HUES64 (cell line): ENCODE results near the gene GC.
"Not testable (repeated sequence)": the region's sequence is repeated elsewhere in the genome, so short reads cannot be mapped to it uniquely, and the experiment has no call there.

Source experiments
- H3K27ac ChIP-seq: 2 replicates; pipeline ENCODE4 v1.7.0; 2013; ENCODE audit warnings: low read depth, low read length, inconsistent platforms
- H3K27me3 ChIP-seq: 2 replicates; pipeline ENCODE4 v1.6.1; 2013; ENCODE audit warnings: mild to moderate bottlenecking, low read length; ENCODE audit not compliant: insufficient read depth
- H3K36me3 ChIP-seq: 2 replicates; pipeline ENCODE4 v1.6.1; 2013; ENCODE audit warnings: mild to moderate bottlenecking, low read length; ENCODE audit not compliant: insufficient read depth
- H3K4me1 ChIP-seq: 2 replicates; pipeline ENCODE4 v1.6.1; 2013; ENCODE audit warnings: mild to moderate bottlenecking, low read length, moderate library complexity; ENCODE audit not compliant: insufficient read depth
- H3K4me3 ChIP-seq: 2 replicates; pipeline ENCODE4 v1.5.1; 2013; ENCODE audit warnings: mild to moderate bottlenecking, low read length, moderate library complexity
- H3K9ac ChIP-seq: 2 replicates; pipeline ENCODE4 v1.6.1; 2013; ENCODE audit warnings: mild to moderate bottlenecking, low read depth, low read length
- H3K9me3 ChIP-seq: 2 replicates; pipeline ENCODE4 v1.6.1; 2013; ENCODE audit warnings: low read depth, low read length; ENCODE audit not compliant: insufficient read depth
- WGBS: fragments of 150-250, 120-280 bp; methylation state at CpG from one replicate; pipeline ENCODE4 v1.1.7; 2013; ENCODE audit warnings: missing lambda C conversion rate; 5-methylcytosine and 5-hydroxymethylcytosine counted together

The GC gene

GRCh38 chr4:71765821-71766383 lies 18.0 kb downstream of the GC start:
- Histone ChIP-seq H3K36me3 (no peaks in the 10 kb centered on the region), H3K27ac (peak overlapping the region; percentile 87; the same call in 1 of the 2 replicates), H3K4me1 (peaks cover 29% of the 10 kb centered on the region), H3K27me3 (no peaks in the 10 kb centered on the region), H3K4me3 (no peak overlapping the region), H3K9me3 (peaks cover 5% of the 10 kb centered on the region; the same call in 1 of the 2 replicates), H3K9ac (peak overlapping the region; percentile 31; the same call in 1 of the 2 replicates)
- 28% methylated on average over 2 of the region's 2 CpGs for WGBS

GRCh38 chr4:71765350-71765749 lies 18.5 kb downstream of the GC start:
- Histone ChIP-seq H3K9me3 (peaks cover 5% of the 10 kb centered on the region; the same call in 1 of the 2 replicates), H3K9ac (no peak overlapping the region), H3K4me3 (no peak overlapping the region), H3K27me3 (no peaks in the 10 kb centered on the region), H3K36me3 (no peaks in the 10 kb centered on the region), H3K4me1 (peaks cover 29% of the 10 kb centered on the region), H3K27ac (peak overlapping the region; percentile 87; the same call in 1 of the 2 replicates)
- WGBS: 64% methylated on average over 4 of the region's 4 CpGs

GRCh38 chr4:71752383-71753042 lies 31.4 kb downstream of the GC start:
- Histone ChIP-seq H3K27me3 (no peaks in the 10 kb centered on the region), H3K9ac (peak overlapping the region; percentile 66), H3K9me3 (no peaks in the 10 kb centered on the region), H3K27ac (peak overlapping the region; percentile 86), H3K4me1 (peaks cover 34% of the 10 kb centered on the region), H3K4me3 (0 out of 2 replicates have a peak overlapping the region, but pooled peaks have one; percentile 22), H3K36me3 (no peaks in the 10 kb centered on the region)
- 67% methylated on average over 4 of the region's 5 CpGs for WGBS

- no peaks in the 10 kb centered on the region for H3K36me3 ChIP-seq
- WGBS: 98% methylated on average over 3 of the region's 4 CpGs
- H3K27ac ChIP-seq: no peak overlapping the region
- H3K4me1 ChIP-seq: peaks cover 34% of the 10 kb centered on the region
- no peaks in the 10 kb centered on the region for H3K27me3 ChIP-seq
- H3K9me3 ChIP-seq: no peaks in the 10 kb centered on the region
- no peak overlapping the region for H3K9ac ChIP-seq
- H3K4me3 ChIP-seq: no peak overlapping the region
These were observed 34.8 kb downstream of the GC start for GRCh38 chr4:71749008-71749594.

GRCh38 chr4:71746379-71746778 lies 37.5 kb downstream of the GC start:
- Histone ChIP-seq H3K36me3 (no peaks in the 10 kb centered on the region), H3K9ac (no peak overlapping the region), H3K4me3 (no peak overlapping the region), H3K27ac (no peak overlapping the region), H3K4me1 (peaks cover 16% of the 10 kb centered on the region), H3K9me3 (no peaks in the 10 kb centered on the region), H3K27me3 (no peaks in the 10 kb centered on the region)
- WGBS: 90% methylated on average over 3 of the region's 3 CpGs

GRCh38 chr4:71738782-71739181 lies 45.1 kb downstream of the GC start:
- not testable (repeated sequence) for H3K9ac ChIP-seq, H3K27me3 ChIP-seq, H3K4me1 ChIP-seq, H3K36me3 ChIP-seq, H3K9me3 ChIP-seq, H3K27ac ChIP-seq, H3K4me3 ChIP-seq
- WGBS: 95% methylated on average over 2 of the region's 2 CpGs

GRCh38 chr4:71732706-71733105 lies 51.2 kb downstream of the GC start:
- Histone ChIP-seq H3K4me1 (no peaks in the 10 kb centered on the region), H3K4me3 (no peak overlapping the region), H3K27ac (no peak overlapping the region), H3K36me3 (no peaks in the 10 kb centered on the region), H3K9ac (no peak overlapping the region), H3K27me3 (no peaks in the 10 kb centered on the region), H3K9me3 (peaks cover 8% of the 10 kb centered on the region; the same call in 1 of the 2 replicates)
- 89% methylated on average over 2 of the region's 2 CpGs for WGBS

GRCh38 chr4:71732066-71732465 lies 51.8 kb downstream of the GC start:
- H3K9ac ChIP-seq: no peak overlapping the region
- H3K4me3 ChIP-seq: no peak overlapping the region
- WGBS: 96% methylated on average over 1 of the region's 1 CpG
- H3K27ac ChIP-seq: no peak overlapping the region
- no peaks in the 10 kb centered on the region for H3K4me1 ChIP-seq
- H3K36me3 ChIP-seq: no peaks in the 10 kb centered on the region
- H3K9me3 ChIP-seq: peaks cover 2% of the 10 kb centered on the region; the same call in 1 of the 2 replicates
- no peaks in the 10 kb centered on the region for H3K27me3 ChIP-seq

GRCh38 chr4:71729856-71730255 lies 54.0 kb downstream of the GC start:
- Histone ChIP-seq H3K27ac (no peak overlapping the region), H3K4me3 (no peak overlapping the region), H3K36me3 (no peaks in the 10 kb centered on the region), H3K9ac (no peak overlapping the region), H3K9me3 (no peaks in the 10 kb centered on the region), H3K4me1 (no peaks in the 10 kb centered on the region), H3K27me3 (no peaks in the 10 kb centered on the region)
- WGBS: no CpG with 5 or more reads among the region's 2 CpGs

- H3K9ac ChIP-seq: no peak overlapping the region
- H3K4me1 ChIP-seq: no peaks in the 10 kb centered on the region
- H3K9me3 ChIP-seq: no peaks in the 10 kb centered on the region
- H3K27me3 ChIP-seq: no peaks in the 10 kb centered on the region
- 89% methylated on average over 1 of the region's 1 CpG for WGBS
- H3K4me3 ChIP-seq: no peak overlapping the region
- no peaks in the 10 kb centered on the region for H3K36me3 ChIP-seq
- H3K27ac ChIP-seq: no peak overlapping the region
These were observed 70.2 kb downstream of the GC start for GRCh38 chr4:71713611-71714203.

GRCh38 chr4:71711985-71712348 lies 71.9 kb downstream of the GC start:
- H3K9me3 ChIP-seq: no peaks in the 10 kb centered on the region
- no peaks in the 10 kb centered on the region for H3K36me3 ChIP-seq
- no peak overlapping the region for H3K27ac ChIP-seq
- no peak overlapping the region for H3K4me3 ChIP-seq
- no peaks in the 10 kb centered on the region for H3K4me1 ChIP-seq
- no peaks in the 10 kb centered on the region for H3K27me3 ChIP-seq
- 89% methylated on average over 3 of the region's 3 CpGs for WGBS
- no peak overlapping the region for H3K9ac ChIP-seq
